HEK293 (cell line): Measurements from ENCODE around the gene LCN6.

Experiments
- BCL11A ChIP-seq: fragments of 450-650 bp; formaldehyde crosslinking; IDR thresholded peaks from 2 replicates; pipeline ENCODE4 v1.5.1; 2016; ENCODE audit warnings: low read depth, missing biosample characterization, missing genetic modification characterization
- CTCF ChIP-seq: fragments of 450-650 bp; formaldehyde crosslinking; IDR thresholded peaks from 2 replicates; pipeline ENCODE4 v1.5.1; 2016; ENCODE audit warnings: missing biosample characterization, missing genetic modification characterization
- PATZ1 ChIP-seq: fragments of 450-650 bp; formaldehyde crosslinking; IDR thresholded peaks from 2 replicates; pipeline ENCODE4 v1.5.1; 2016; ENCODE audit warnings: missing biosample characterization, missing genetic modification characterization

GRCh38 chr9:136723362-136723976 lies 24.9 kb downstream of the LCN6 start:
- no peak for TF ChIP-seq BCL11A (tag by site-specific recombination)
- no peak for TF ChIP-seq CTCF (tag by site-specific recombination)
- peak; percentile 14; the same call in 1 of the 2 replicates for TF ChIP-seq PATZ1 (tag by site-specific recombination)
